OCI-LY3 (cell line): ENCODE measurements around the gene POMGNT2.
A peak's percentile ranks its signal among the peaks of the same experiment; 100 is the strongest.
"Not testable (repeated sequence)": the region's sequence is repeated elsewhere in the genome, so short reads cannot be mapped to it uniquely, and the experiment has no call there.

Source experiments
- H2AFZ ChIP-seq: fragments of 200-600, 300-600 bp; shearing (Covaris generic); 2 replicates; pipeline ENCODE4 v1.6.0; 2014; ENCODE audit warnings: antibody characterized with exemption, low read depth, low read length
- H3K27ac ChIP-seq: fragments of 200-600, 300-600 bp; sonication (generic); 2 replicates; pipeline ENCODE4 v1.5.1; 2014; ENCODE audit warnings: mild to moderate bottlenecking, low read length, moderate library complexity, mixed read lengths
- H3K27me3 ChIP-seq: fragments of 200-600, 300-600 bp; sonication (generic); 2 replicates; pipeline ENCODE4 v1.6.1; 2014; ENCODE audit warnings: low read depth, low read length, mixed read lengths
- H3K36me3 ChIP-seq: fragments of 200-600, 300-600 bp; sonication (generic); replicated peaks from 2 replicates; pipeline ENCODE3; 2014; ENCODE audit warnings: low read depth, low read length, mixed read lengths
- H3K4me1 ChIP-seq: fragments of 300-600, 200-600 bp; sonication (generic); 2 replicates; pipeline ENCODE4 v1.6.1; 2014; ENCODE audit warnings: low read length, mixed read lengths
- H3K4me2 ChIP-seq: fragments of 200-600, 300-600 bp; sonication (generic); 2 replicates; pipeline ENCODE4 v1.6.1; 2014; ENCODE audit warnings: low read length, mixed read lengths
- H3K4me3 ChIP-seq: fragments of 300-600, 200-600 bp; sonication (generic); 2 replicates; pipeline ENCODE4 v1.5.1; 2014; ENCODE audit warnings: antibody characterized with exemption, mild to moderate bottlenecking, low read length, moderate library complexity
- H3K79me2 ChIP-seq: fragments of 300-600, 200-600 bp; shearing (Covaris generic); 2 replicates; pipeline ENCODE4 v1.6.1; 2014; ENCODE audit warnings: mild to moderate bottlenecking, low read length, mixed read lengths
- H3K9ac ChIP-seq: fragments of 300-600, 200-600 bp; shearing (Covaris generic); 2 replicates; pipeline ENCODE4 v1.6.0; 2014; ENCODE audit warnings: mild to moderate bottlenecking, low read length, moderate library complexity
- H3K9me3 ChIP-seq: fragments of 200-600, 300-600 bp; shearing (Covaris generic); 2 replicates; pipeline ENCODE4 v1.6.1; 2014; ENCODE audit warnings: low read length, mixed read lengths; ENCODE audit not compliant: insufficient read depth
- H4K20me1 ChIP-seq: fragments of 200-600, 300-600 bp; sonication (generic); 2 replicates; pipeline ENCODE4 v1.6.1; 2016; ENCODE audit warnings: low read length, mixed read lengths; ENCODE audit not compliant: insufficient read depth
- EZH2phosphoT487 ChIP-seq: fragments of 200-600 bp; shearing (Covaris generic); IDR thresholded peaks from 2 replicates; pipeline ENCODE4 v1.6.1; 2018; ENCODE audit warnings: antibody characterized with exemption, mixed run types, low read depth
- TF ChIP-seq, protein P1 (sequence below): fragments of 200-600, 300-600 bp; sonication (generic); IDR thresholded peaks from 2 replicates; pipeline ENCODE4 v1.5.1; 2014; ENCODE audit warnings: antibody characterized with exemption, low read length, low read depth

POMGNT2 gene

DNA sequence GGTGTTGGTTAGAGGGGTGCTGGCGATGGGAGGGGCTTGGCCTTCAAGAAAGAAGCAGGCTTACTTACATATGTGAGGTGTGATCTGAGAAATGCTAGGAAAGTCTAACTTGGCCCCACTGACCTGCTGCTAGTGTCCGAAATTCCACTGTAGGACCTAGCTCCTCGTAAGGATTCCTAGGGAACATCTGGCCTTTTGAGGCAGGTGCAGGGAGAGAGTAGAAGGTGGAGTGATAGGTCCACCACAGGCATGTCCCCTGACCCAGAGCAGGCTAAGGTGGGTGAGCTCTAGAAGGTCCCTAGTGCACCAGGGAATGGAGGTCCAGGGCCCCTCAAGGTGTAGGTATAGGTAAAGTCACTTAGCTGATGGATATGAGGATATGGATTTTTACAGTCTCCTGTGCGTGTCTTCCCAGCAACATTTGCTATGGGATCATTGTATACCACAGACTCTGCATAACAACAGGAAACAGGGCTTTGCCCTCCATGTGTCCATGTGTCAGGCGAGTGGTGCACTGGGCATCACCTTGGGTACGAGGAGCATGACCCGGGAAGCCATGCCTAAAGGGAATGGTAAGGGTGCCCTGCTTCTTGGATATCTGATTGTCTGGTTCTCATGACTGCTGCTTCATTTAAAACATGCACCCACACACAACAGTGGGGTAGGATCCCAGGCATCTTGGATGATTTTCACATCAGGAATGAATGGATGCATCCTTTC, 32.6 kb downstream of the POMGNT2 start:
- H3K9ac ChIP-seq = no peak overlapping the region
- TF ChIP-seq, protein P1, sequence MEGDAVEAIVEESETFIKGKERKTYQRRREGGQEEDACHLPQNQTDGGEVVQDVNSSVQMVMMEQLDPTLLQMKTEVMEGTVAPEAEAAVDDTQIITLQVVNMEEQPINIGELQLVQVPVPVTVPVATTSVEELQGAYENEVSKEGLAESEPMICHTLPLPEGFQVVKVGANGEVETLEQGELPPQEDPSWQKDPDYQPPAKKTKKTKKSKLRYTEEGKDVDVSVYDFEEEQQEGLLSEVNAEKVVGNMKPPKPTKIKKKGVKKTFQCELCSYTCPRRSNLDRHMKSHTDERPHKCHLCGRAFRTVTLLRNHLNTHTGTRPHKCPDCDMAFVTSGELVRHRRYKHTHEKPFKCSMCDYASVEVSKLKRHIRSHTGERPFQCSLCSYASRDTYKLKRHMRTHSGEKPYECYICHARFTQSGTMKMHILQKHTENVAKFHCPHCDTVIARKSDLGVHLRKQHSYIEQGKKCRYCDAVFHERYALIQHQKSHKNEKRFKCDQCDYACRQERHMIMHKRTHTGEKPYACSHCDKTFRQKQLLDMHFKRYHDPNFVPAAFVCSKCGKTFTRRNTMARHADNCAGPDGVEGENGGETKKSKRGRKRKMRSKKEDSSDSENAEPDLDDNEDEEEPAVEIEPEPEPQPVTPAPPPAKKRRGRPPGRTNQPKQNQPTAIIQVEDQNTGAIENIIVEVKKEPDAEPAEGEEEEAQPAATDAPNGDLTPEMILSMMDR = no peak
- no peak for TF ChIP-seq EZH2phosphoT487
- H2AFZ ChIP-seq = no peak overlapping the region
- no peak overlapping the region for H3K4me2 ChIP-seq
- H3K4me3 ChIP-seq = no peak overlapping the region
- no peak overlapping the region for H3K27ac ChIP-seq
- H3K4me1 ChIP-seq = no peaks in the 10 kb centered on the region
- H3K36me3 ChIP-seq = no peaks in the 10 kb centered on the region
- H3K27me3 ChIP-seq = peaks cover 12% of the 10 kb centered on the region; the same call in 1 of the 2 replicates
- H3K79me2 ChIP-seq = no peaks in the 10 kb centered on the region
- no peaks in the 10 kb centered on the region for H4K20me1 ChIP-seq
- H3K9me3 ChIP-seq = no peaks in the 10 kb centered on the region

DNA sequence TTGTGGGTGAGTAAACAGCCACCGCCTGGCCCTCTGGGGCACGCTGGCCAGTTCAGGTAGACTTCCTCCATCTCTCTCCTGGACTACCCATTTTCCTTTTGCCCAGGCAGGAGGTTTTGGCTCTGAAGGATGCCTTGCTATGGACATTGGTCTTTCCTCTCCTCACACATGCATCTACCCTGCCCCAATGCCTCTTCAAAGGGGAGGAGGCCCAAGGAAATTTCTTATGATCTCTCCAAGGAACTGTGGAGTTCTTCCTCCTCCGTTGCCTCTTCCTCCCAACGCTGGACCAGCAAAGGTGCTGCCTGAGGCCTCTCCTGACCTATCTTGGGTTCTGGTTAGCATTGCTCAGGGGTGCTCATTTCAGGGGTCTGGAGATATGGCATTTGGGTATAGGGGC, 33.5 kb downstream of the POMGNT2 start:
- Histone ChIP-seq H3K4me3 (no peak overlapping the region), H3K9ac (no peak overlapping the region), H3K4me2 (no peak overlapping the region), H3K79me2 (no peaks in the 10 kb centered on the region), H3K27me3 (peaks cover 12% of the 10 kb centered on the region; the same call in 1 of the 2 replicates), H3K4me1 (no peaks in the 10 kb centered on the region), H3K27ac (no peak overlapping the region), H4K20me1 (no peaks in the 10 kb centered on the region), H3K36me3 (no peaks in the 10 kb centered on the region), H2AFZ (no peak overlapping the region), H3K9me3 (no peaks in the 10 kb centered on the region)
- TF ChIP-seq EZH2phosphoT487 = no peak
- TF ChIP-seq, protein P1 = no peak

DNA sequence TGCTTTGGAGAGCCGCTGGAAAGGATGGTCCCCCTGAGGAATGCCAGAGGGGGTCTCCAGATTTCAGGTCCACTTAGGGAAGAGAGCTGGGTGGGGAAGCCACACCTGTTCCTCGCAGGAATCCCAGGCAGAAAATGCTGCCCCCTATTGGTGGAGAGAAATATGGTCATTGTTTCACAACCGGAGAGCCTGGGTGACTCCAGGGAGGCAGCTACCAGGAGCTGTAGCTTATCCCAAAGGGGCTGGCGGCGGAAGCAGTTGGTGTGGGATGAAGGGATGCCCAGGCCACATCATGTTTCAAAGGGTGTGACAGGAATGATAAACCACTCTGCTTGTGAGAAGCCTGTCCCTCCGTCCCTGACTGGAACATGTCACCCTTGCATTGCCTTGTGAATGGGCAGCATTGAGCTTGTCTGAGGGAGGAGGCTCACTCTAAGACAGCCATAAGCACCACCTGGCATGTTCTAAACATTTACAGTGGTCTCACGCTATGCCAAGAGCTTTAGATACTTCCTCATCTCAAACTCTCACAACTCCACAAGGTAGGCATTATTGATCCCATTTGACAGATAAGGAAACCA, 34.5 kb downstream of the POMGNT2 start:
- H4K20me1 ChIP-seq = no peaks in the 10 kb centered on the region
- no peak overlapping the region for H3K4me2 ChIP-seq
- H3K27me3 ChIP-seq = peaks cover 12% of the 10 kb centered on the region; the same call in 1 of the 2 replicates

DNA sequence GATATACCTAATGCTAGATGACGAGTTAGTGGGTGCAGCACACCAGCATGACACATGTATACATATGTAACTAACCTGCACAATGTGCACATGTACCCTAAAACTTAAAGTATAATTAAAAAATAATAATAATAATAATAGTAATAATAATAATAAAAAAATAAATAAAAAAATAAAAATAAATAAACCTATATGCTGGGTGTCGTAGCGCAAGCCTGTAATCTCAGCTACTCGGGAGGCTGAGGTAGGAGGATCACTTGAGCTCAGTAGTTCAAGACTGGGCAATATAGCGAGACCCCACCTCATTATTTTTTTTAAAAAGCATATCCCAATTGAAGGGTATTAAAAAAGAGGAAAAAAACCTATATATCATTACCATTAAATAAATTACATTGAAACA, 35.2 kb downstream of the POMGNT2 start:
- H3K79me2 ChIP-seq, H3K36me3 ChIP-seq, H3K4me3 ChIP-seq, H3K9ac ChIP-seq, H3K27ac ChIP-seq, H3K9me3 ChIP-seq, H3K4me2 ChIP-seq, H3K4me1 ChIP-seq, H2AFZ ChIP-seq, H4K20me1 ChIP-seq: not testable (repeated sequence)
- H3K27me3 ChIP-seq = peaks cover 12% of the 10 kb centered on the region; the same call in 1 of the 2 replicates

More for the DNA sequence above, 34.5 kb downstream of the POMGNT2 start:
- H3K36me3 ChIP-seq = no peaks in the 10 kb centered on the region
- H2AFZ ChIP-seq = no peak overlapping the region
- H3K79me2 ChIP-seq = no peaks in the 10 kb centered on the region
- H3K4me1 ChIP-seq = no peaks in the 10 kb centered on the region
- TF ChIP-seq, protein P1 = peak; percentile 85
- TF ChIP-seq EZH2phosphoT487 = no peak
- no peak overlapping the region for H3K9ac ChIP-seq
- H3K9me3 ChIP-seq = no peaks in the 10 kb centered on the region
- no peak overlapping the region for H3K27ac ChIP-seq
- no peak overlapping the region for H3K4me3 ChIP-seq
